Measurements from ENCODE around the gene SPPL3. TPM values are rescaled to one million over a fixed set of nuclear protein-coding genes. Genes with fewer than 3 reads are reported as not detected.
"Not testable (repeated sequence)": the region's sequence is repeated elsewhere in the genome, so short reads cannot be mapped to it uniquely, and the experiment has no call there.

Gene SPPL3
- total RNA-seq, 1 experiment from 2014 or later: 5.4 TPM

- no peak for DNase-seq (ENCODE audit: low read depth)
Measured at GRCh38 chr12:120921637-120922036, 17.5 kb upstream of the SPPL3 start.

GRCh38 chr12:120920178-120920577 is 16.0 kb upstream of the SPPL3 start:
- DNase-seq (ENCODE audit: low read depth): no peak

DNA sequence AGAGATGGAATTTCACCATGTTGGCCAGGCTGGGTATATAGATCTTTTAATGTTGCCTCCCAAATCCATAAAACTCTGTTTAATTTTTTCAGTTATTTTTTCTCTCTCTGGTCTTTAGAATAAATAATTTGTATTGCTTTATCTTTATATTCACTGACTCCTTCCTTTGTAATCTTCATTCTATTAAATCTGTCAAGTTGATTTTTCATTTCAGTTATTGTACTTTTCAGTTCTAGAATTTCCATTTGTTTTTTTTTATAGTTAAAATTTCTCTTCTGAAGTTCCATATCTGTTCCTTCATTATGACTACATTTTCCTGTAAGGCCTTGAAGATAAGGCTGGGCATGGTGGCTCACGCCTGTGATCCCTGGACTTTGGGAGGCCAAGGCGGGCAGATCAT is 13.6 kb upstream of the SPPL3 start:
- no peak for DNase-seq (ENCODE audit: low read depth)

- DNase-seq (ENCODE audit: low read depth): no peak
Measured at GRCh38 chr12:120916561-120916960, 12.4 kb upstream of the SPPL3 start.

DNA sequence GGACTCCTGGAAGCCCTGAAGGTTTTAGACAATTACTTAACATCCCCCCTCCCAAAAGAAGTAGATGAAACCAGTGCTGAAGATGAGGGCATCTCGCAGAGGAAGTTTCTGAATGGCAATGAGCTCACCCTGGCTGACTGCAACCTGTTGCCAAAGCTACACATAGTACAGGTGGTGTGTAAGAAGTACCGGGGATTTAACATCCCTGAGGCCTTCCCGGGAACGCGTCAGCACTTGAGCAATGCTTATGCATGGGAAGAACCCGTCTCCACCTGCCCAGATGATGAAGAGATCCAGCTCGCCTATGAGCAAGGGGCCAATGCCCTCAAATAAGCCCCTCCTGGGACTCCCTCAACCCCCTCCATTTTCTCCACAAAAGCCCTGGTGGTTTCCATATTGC is 10.6 kb upstream of the SPPL3 start:
- DNase-seq (ENCODE audit: low read depth): no peak

DNA sequence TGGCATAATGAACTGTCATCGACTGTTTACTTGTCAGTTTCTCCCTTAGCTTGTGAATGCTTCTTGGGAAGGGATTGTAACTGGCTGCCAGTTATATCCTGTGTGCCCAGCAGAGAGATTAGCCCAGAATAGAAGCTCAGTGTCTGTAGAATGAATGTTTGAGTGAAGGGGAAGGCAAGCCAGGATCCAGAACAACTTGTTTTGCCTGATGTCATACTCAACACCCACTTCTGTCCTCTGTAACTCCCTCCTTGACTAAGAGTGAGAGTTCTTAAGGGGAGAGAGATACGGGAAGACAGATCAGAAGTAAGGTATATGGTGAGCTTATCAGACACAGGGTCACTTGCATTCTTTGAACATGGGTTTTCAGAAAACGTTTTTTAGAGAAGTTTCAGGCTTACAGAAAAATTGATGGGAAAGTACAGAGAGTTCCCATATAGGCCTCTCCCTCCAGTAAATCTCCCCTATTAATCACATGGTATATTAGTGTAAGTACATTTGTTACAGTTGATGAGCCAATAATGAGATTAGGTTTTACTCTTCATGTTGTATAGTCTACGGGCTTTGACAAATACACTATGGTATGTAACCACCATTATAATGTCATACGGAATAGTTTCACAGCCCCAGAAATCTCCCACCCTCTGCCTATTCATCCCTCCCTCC is 5.6 kb upstream of the SPPL3 start:
- DNase-seq (ENCODE audit: low read depth): no peak

- DNase-seq (ENCODE audit: low read depth): no peak
Measured at GRCh38 chr12:120905856-120906384, 1.8 kb upstream of the SPPL3 start.

DNA sequence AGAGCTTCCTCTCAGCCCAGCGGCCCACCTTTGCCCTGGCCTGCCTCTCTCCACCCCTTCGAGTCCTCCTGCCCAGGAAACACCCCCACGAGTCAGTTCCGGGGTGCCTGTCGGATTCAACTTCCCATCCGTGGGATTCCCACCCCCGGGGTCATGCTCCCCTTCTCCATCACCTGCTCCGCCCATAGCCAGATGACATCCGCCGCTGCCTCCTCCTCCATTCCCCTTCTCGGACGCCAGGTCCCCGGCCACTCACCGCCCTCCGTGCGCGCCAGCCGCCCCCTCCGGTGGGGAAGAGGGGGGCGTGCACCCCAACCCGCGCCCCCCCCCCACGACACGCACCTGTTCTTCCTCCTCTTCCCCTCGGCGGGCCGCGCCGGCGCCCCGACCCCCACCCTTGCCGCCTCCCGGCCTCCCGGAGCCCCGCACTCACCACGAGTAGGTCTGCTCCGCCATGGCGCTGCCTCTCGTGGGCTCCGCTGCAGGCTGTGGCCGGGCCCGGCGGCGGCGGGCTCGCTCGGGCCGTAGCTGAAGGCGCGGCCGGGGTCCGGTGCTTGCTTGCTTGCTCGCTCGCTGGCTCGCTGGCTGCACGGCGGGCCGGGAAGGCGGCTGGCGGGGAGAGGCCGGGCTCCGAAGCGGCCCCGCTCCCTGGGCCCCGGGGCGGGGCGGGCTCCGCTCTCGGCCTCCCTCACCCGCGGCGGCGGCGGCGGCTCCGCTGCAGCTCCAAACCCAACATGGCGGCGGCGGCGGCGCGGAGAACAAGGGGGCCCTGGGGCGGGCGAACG is 554 bp downstream of the SPPL3 start:
- DNase-seq (ENCODE audit: low read depth): peak; percentile 47

- no peak for DNase-seq (ENCODE audit: low read depth)
Measured at GRCh38 chr12:120902846-120903411, 1.2 kb downstream of the SPPL3 start.

DNA sequence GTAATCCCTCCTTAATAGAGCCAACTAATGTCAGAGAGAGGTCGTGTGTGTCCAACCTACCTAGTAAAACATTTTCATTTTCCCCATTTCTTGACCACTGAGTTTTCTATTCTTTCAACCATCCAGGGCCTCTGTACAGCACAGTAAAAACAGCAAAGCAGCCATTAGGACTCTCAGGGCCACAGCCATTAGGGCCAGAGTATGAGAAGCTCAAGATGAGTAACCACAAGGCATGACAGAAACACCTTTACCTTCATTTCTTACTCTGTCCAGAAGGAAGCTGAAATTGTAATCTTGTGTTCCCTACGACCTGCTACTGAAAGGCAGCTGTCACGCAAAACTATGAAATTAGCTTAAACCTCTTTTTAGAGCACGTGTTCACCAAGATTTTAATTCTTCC is 2.3 kb downstream of the SPPL3 start:
- no peak for DNase-seq (ENCODE audit: low read depth)

DNA sequence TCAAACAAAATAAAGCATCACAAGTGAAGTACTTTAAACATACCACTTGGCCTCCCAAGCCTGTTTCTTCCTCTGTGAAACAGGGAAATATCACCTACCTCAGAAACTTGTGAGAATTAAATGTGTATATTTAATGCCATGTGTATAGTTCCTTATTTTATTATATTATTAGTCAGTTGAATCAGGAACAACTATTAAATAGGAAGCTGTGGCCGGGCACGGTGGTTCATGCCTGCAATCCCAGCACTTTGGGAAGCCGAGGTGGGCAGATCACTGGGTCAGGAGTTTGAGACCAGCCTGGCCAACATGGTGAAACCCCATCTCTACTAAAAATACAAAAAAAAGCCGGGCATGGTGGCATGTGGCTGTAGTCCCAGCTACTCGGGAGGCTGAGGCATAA is 3.1 kb downstream of the SPPL3 start:
- not testable (repeated sequence) for DNase-seq (ENCODE audit: low read depth)

DNA sequence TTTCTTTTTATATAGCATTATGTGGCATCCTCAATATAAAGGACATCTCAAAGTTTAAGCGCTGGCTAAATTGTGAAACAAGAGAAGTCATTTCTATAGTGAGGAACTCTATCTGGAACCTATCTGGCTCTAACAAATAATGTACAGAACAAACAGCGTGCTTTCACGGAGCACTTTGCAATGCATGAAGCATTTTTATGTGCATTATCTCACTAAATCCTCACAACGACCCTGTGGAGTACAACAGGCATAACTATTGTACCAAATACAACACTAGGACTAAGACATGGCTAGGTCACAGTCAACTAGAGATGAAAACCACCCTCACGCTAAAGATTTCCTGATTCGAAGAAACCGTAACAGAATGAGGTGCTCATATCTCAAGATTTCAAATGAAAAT is 8.6 kb downstream of the SPPL3 start:
- no peak for DNase-seq (ENCODE audit: low read depth)

DNA sequence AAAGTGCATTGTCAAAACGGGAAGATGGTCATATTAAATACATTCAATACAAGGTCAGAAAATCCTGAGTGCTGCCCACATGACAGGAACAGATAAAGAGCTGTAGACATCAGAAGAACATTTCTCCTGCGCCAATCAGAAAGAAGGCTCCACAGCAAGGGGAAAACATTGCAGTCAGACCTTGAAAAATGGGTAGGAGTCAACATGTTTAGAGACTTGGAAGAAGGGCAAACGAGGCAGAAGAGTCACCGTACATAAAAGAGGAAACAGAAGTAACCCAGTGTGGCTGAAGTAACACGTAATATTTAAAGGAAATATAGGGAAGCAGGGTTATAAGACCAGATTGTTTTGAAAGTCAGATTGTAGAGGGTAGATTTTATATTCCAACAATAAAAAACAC is 11.9 kb downstream of the SPPL3 start:
- DNase-seq (ENCODE audit: low read depth): no peak

GRCh38 chr12:120890963-120891362 is 13.2 kb downstream of the SPPL3 start:
- no peak for DNase-seq (ENCODE audit: low read depth)

DNA sequence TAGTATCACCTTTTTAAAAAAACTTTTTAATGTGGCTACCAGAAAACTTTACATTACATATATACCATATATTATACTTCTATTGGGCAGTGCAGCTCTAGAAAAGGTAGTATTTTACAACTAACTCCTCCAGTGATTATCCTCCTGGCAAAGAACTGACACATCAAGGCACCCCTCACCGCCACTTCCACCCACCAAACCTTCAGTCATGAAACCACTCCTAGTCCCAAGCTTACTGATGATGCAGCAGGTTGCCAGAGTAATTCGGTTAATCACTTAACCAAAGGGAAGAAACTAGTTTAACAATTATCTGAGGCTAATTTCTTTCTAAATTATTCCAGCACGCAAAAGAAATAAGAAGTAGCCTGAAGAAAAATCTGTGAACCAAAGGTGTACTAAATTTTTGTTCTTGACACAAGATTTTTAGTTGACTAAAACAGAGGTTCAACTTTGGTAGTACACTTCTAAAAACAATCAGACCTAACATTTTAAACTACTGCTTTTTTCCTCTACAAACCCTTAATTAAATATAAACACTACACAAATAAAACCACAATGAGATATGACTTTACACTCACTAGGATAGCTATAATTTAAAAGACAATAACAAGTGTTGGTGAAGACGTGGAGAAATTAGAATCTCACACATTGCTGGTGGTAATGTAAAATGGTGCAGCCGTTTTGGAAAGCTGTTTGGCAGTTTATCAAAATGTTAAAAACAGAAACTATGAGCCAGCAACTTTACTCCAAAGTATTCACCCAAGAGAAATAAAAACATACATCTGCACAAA is 16.7 kb downstream of the SPPL3 start:
- DNase-seq (ENCODE audit: low read depth): no peak

DNA sequence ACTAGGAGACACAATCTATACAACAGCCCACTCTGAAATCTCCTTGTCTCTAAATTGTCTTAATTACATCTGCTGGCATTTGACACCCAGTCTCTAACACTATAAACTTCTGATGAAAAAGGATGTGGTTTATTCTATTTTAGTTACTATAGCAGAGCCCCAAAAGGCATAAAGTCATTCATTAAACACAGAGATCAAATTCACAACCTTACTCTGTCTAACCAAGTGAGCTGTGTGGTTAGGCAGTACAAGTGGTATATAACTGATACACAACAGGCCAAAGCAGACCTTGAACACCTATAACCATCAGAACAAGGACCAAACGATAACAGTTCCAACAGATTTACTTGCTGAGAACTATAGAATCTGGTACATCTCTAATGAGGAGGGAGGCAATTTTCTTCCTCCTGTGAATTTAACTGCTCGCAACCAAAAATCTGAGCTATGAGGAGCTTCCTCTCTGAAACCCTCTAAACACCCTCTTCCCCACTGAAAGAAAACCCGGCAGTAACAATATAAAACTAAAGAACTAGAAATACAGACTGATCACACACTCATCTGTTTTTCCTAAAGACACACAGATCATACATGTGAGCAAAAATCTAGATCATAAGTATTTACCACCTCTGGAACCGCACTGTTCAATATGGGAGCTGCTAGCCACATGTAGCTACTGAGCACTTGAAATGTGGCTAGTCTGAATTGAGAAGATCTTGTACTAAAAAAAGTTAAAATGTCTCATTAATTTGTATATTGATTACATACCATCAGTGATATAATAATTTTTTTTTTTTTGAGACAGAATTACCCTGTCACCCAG is 17.7 kb downstream of the SPPL3 start:
- DNase-seq (ENCODE audit: low read depth): no peak

GRCh38 chr12:120885521-120885920 is 18.6 kb downstream of the SPPL3 start:
- DNase-seq (ENCODE audit: low read depth): no peak

- no peak for DNase-seq (ENCODE audit: low read depth)
Measured at GRCh38 chr12:120884644-120885043, 19.5 kb downstream of the SPPL3 start.

DNA sequence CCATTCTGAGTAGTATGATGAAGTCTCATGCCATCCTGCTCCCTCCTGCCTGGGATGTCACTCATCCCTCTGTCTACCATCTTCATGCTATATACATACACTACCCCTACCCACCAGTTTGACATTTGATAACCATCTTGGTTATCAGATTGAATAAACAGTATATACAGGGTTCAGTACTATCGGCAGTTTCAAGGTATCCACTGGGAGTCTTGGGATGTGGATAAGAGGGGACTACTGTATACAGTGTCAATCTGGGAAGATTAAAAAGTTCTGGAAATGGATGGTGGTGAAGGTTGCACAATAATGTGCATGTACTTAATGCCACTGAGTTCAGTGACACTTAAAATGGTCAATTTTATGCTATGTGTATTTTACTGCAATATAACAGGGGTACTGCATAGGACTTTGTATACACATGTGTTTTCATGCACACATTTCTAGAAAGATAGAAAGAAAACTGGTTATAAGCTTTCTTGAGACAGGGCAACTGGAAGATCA is 22.1 kb downstream of the SPPL3 start:
- no peak for DNase-seq (ENCODE audit: low read depth)

- DNase-seq (ENCODE audit: low read depth): no peak
Measured at GRCh38 chr12:120879718-120880300, 24.3 kb downstream of the SPPL3 start.

- no peak for DNase-seq (ENCODE audit: low read depth)
Measured at GRCh38 chr12:120879102-120879501, 25.1 kb downstream of the SPPL3 start.
